ENCODE results near the gene SYVN1.

The SYVN1 gene

DNA sequence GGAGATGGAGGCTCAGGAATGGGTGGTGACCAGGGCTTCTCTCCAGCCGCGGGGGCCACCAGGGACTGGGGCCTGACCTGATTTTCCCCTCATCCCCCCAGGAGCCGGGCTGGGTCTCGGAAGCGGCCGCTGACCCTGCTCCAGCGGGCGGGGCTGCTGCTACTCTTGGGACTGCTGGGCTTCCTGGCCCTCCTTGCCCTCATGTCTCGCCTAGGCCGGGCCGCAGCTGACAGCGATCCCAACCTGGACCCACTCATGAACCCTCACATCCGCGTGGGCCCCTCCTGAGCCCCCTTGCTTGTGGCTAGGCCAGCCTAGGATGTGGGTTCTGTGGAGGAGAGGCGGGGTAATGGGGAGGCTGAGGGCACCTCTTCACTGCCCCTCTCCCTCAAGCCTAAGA is 46.5 kb downstream of the SYVN1 start:
- no peak for DNase-seq (ENCODE audit: low read depth)

DNA sequence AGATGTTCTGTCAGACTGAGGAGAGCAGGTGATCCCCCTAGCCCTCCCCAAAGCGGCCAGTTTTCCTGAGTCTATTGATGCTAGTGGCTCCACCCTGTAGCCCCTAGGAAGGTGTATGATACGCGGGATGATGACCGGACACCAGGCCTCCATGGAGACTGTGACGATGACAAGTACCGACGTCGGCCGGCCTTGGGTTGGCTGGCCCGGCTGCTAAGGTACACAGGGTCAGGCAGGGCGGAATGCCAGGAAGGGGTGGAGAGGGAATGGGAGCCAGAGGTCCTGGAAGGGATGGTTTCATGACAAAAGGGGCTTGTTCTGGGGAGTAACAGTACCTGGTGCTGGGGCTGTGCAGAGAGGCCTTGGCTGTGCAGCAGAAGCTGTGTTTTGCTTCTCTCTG is 47.1 kb downstream of the SYVN1 start:
- DNase-seq (ENCODE audit: low read depth): no peak

DNA sequence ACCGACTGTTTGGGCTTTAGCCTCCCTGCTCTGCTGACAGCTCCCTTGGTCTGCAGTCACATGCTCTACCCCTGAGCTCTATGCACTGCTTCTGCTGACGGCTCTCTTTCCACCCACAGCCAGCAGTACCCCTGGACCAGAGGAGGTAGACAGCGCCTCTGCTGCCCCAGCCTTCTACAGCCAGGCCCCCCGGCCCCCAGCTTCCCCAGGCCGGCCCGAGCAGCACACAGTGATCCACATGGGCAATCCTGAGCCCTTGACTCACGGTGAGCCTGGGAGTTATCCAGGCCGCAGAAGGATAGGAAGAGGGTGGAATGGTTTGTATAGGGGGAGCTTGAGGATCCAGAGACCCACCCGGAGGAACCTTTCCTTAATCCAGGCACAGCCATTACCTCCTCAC is 47.5 kb downstream of the SYVN1 start:
- DNase-seq (ENCODE audit: low read depth): no peak

DNA sequence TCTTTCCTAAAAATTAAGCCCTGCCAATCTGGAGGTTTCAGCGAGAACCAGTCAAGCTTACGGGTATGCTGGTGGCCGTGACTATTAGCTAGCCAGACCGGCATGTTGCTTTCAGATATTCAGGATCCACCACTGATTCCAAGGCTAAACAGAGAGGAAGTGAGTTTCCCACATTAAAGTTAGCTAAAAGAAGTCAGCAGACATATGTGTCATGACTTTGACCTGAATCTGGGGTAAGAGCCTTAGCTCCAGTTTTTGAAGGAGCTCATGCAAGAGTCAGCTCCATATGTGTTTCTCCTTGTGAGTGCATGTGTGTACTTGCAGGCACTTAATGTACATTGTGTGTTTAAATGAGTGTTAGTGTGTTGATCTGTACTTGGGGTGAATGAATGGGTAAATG is 48.9 kb downstream of the SYVN1 start:
- no peak for DNase-seq (ENCODE audit: low read depth)

DNA sequence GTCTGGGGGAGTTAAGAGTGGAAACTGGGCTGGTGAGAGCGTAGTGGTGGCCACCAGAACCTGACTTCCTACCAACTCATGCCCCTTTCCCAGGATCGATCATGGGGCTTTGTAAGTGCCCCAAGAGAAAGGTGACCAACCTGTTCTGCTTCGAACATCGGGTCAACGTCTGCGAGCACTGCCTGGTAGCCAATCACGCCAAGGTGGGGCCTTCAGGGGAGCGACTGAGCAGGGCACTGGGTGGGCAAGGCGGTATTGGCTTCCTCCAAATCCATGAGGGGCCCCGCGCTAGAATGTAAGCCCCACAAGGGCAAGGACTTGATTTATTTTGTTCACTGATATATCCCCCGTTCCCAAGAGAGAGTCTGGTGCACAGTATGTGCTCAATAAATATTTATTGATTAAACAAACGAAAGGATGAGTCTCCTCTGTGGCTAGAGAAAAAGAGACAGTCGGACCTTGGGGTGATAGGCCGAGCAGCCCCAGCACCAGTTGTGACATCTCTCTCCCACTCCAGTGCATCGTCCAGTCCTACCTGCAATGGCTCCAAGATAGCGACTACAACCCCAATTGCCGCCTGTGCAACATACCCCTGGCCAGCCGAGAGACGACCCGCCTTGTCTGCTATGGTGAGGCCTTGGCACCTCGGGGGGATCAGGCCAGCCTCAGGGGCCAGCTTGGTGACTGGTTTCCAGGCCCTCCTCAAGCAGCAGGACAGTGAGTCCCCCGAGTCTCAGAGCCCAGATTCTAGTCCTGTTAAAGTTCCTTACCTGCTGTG is 49.5 kb downstream of the SYVN1 start:
- no peak for DNase-seq (ENCODE audit: low read depth)

DNA sequence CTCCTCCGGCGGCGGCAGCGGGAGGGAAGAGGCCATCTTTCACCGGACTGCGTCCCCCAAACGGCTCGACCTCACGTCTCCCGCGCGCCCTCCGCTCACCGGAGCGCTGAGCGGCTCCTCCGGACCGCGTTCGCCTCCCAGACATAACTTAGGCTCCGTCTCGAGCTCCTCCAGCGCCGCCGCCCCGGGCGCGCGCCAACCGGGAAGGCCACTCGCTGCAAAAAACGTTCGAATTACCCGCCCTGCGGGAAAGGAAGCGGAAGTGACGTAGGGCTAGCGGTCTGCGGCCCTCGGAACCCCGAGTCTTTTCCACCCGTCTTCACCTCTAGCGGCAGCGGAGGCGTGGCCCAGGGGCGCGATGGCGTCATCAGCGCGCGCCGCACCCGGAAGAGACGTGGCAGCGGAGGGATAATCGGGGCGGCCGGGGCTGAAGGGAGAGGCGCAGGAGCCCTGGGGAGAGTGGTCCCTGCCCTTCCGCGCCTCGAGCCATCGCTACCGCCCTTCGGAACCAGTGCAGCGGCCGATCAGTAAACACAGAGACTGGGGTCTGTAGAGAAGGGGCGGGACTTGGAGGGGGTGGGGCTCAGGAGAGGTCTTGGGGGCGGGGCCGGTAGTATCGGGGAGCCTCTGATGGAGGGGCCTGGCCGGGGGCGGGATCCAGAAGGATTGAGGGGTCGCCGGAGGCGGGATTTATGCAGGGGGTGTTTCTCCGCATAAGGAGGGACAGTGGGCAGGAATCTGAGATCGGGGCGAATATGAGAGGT is 50.3 kb downstream of the SYVN1 start, which contains the start of the genes CDCA5 and ZFPL1:
TSS of gene CDCA5 (minus strand) at position 207 of the 764 bp plus-strand sequence. CDS start at position 145, 62 bp downstream.
TSS of gene ZFPL1 (plus strand) at position 389 of the 764 bp plus-strand sequence. CDS start 477 bp downstream, outside the sequence.
- peak; percentile 96 for DNase-seq (ENCODE audit: low read depth)

DNA sequence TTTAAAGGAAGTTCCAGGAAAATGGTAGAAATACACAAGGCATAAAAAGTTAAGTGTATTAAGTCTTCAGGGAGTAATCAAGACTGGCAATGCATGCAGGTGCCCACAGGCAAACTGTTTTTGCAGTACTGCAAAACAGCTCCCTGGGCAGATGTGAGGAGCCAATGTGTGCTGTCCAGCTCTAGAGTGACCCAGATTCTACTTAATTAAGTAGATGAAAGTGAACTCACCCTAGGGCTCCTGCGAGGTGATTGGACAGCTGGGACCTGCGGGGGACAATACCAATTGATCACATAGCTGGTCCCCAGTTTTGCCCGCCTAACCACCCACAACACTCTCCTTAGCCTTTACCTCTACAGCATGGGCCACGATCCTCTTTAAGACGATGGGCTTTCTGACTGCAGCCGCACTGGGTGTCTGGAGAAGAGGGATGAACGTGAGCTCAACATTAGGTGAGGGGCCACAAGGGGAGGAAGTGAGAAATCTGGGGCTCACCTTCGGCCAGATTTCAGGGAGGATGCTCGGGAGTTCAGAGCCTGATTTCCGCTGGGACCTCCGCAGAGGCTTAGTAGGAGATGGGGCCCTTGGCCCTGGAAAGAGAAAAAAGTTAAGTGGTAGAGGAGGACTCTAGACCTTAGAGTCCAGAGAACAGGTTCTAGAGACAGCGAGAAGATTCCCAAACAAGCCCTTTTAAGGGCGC is 51.0 kb downstream of the SYVN1 start:
- no peak for DNase-seq (ENCODE audit: low read depth)

DNA sequence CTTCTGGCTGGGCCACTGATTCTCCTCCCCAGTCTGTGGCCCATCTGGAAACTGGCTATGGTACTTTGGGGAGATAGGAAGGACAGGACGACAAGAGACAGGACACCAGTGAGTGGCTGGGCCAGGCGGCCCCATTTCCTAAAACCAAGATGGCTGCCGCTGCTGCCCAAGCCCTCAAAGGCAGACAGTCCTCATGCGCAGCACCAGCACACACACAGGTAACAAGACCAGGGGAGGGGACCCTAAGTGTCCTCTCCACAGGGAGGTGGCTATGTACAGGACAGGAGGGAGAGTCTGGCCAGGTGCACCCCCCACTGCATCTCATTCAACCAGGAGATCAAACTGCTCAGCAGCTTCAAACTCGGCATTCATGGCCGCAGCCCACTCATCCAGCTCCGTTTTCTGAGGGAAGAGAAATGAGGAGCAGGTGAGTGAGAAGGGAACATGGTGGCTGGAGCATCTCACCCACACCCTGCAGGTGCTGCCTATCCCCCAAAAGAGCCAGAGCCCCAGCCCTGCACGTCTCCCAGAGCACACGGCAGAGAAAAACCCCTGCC is 55.5 kb downstream of the SYVN1 start:
- no peak for DNase-seq (ENCODE audit: low read depth)

DNA sequence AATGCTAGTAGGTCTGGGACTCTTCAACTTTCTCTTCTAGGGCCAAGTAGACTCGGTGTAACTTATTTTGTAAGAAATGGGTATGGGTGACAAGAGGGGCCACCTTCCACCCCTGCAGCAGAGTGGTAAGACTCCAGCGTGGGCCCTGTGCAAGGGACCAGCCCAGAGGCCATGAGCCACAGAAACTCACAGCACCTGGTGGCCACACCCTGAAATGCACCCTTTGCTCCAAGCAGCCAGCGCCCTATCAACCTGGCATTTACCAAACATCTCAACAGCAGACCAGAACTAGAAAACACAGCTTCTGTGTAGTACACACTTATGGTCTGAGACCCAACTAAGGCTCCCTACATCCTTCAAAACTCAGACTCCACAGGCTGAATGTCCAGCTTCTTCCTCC is 56.2 kb downstream of the SYVN1 start:
- DNase-seq (ENCODE audit: low read depth): peak; percentile 43

DNA sequence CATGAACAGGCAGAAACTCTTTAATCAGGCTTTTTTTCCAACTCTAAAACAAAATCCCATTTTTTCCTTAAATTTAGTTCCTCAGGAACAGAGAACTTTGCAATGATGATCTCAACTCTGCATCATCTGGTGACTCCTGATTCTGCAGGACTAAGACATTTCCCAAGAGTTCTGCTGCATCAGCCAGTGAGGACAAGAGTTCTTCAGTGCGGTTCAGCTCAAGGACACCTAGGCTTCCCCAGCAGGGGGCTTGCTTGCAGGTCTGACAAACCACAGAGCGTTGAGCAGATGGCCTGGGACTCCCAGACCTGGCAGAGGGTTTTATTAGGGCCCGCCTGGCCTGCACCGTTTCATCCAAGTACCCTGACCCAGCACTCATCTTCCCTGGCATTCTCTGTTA is 56.9 kb downstream of the SYVN1 start:
- DNase-seq (ENCODE audit: low read depth): no peak
